Prostate gland (tissue), 2 donors: ENCODE data around the gene SCNN1A.

Experiments used
- POLR2A ChIP-seq: fragments of 450-650 bp; IDR thresholded peaks from one replicate; pipeline ENCODE4 v1.6.1; 2016; ENCODE audit warnings: antibody characterized with exemption, mild to moderate bottlenecking
- TF ChIP-seq, protein P1 (sequence below), 4 experiments: fragments of 200-600 bp in 2 of 4; fragments of 450-650 bp in 2 of 4; sonication (generic) in 2 of 4; IDR thresholded peaks; 1 replicate in 3 of 4; 2 replicates in 1 of 4; pipeline ENCODE4 v1.5.1; 2016 to 2019; ENCODE audit warnings: antibody characterized with exemption in 4 of 4, mild to moderate bottlenecking in 2 of 4, moderate library complexity in 2 of 4

GRCh38 chr12:6355491-6356373 is 19.6 kb downstream of the SCNN1A start:
- no peak for TF ChIP-seq POLR2A
- TF ChIP-seq, protein P1, sequence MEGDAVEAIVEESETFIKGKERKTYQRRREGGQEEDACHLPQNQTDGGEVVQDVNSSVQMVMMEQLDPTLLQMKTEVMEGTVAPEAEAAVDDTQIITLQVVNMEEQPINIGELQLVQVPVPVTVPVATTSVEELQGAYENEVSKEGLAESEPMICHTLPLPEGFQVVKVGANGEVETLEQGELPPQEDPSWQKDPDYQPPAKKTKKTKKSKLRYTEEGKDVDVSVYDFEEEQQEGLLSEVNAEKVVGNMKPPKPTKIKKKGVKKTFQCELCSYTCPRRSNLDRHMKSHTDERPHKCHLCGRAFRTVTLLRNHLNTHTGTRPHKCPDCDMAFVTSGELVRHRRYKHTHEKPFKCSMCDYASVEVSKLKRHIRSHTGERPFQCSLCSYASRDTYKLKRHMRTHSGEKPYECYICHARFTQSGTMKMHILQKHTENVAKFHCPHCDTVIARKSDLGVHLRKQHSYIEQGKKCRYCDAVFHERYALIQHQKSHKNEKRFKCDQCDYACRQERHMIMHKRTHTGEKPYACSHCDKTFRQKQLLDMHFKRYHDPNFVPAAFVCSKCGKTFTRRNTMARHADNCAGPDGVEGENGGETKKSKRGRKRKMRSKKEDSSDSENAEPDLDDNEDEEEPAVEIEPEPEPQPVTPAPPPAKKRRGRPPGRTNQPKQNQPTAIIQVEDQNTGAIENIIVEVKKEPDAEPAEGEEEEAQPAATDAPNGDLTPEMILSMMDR (IDR thresholded peaks at IDR 0.05) = no peak
